HepG2 (cell line): ENCODE results near the gene HNRNPA0. TPM values are rescaled to one million over a fixed set of nuclear protein-coding genes. Genes with fewer than 3 reads are reported as not detected.

Experiments used
- ARID5B ChIP-seq: IDR thresholded peaks from 2 replicates; pipeline ENCODE4 v1.4.0; 2020; ENCODE audit warnings: mild to moderate bottlenecking, missing genetic modification reagents
- NFKBIZ ChIP-seq: IDR thresholded peaks from 2 replicates; pipeline ENCODE4 v1.6.1; 2018; ENCODE audit warnings: missing genetic modification reagents, missing compliant biosample characterization
- SIX1 ChIP-seq: sonication (generic); formaldehyde crosslinking; IDR thresholded peaks from 2 replicates; pipeline ENCODE4 v1.4.0; 2020; ENCODE audit warnings: missing genetic modification reagents, borderline replicate concordance
- SP5 ChIP-seq: IDR thresholded peaks from 2 replicates; pipeline ENCODE4 v1.6.1; 2016; ENCODE audit warnings: low read depth, borderline replicate concordance
- SUZ12 ChIP-seq: fragments of 150-350 bp; IDR thresholded peaks from 2 replicates; pipeline ENCODE4 v1.6.1; 2014; ENCODE audit warnings: low read depth, low read length
- TBL1XR1 ChIP-seq: fragments of 150-350 bp; IDR thresholded peaks from 2 replicates; pipeline ENCODE4 v1.6.1; 2014; ENCODE audit warnings: borderline replicate concordance, low read length; ENCODE audit not compliant: partially characterized antibody
- TFDP2 ChIP-seq: sonication (generic); formaldehyde crosslinking; IDR thresholded peaks from 2 replicates; pipeline ENCODE4 v1.4.0; 2020; ENCODE audit warnings: missing genetic modification reagents
- XBP1 ChIP-seq: sonication (generic); formaldehyde crosslinking; IDR thresholded peaks from 2 replicates; pipeline ENCODE4 v1.5.0; 2020; ENCODE audit warnings: missing genetic modification reagents
- ZHX2 ChIP-seq, 2 experiments: sonication (generic) in 1 of 2; formaldehyde crosslinking in 1 of 2; IDR thresholded peaks; 2 replicates each; pipeline versions ENCODE4 v1.6.1 to v1.9.0; 2014 to 2022; ENCODE audit warnings: antibody characterized with exemption in 1 of 2, borderline replicate concordance in 1 of 2, inconsistent platforms in 1 of 2, low read depth in 1 of 2, missing genetic modification reagents in 1 of 2
- ZNF24 ChIP-seq: fragments of 450-650 bp; IDR thresholded peaks from 2 replicates; pipeline ENCODE4 v1.6.1; 2017; ENCODE audit warnings: antibody characterized with exemption, mild to moderate bottlenecking
- ZNF512 ChIP-seq: sonication (generic); formaldehyde crosslinking; IDR thresholded peaks from 2 replicates; pipeline ENCODE4 v1.4.0; 2020; ENCODE audit warnings: mild to moderate bottlenecking, missing genetic modification reagents
- ZNF557 ChIP-seq: sonication (generic); formaldehyde crosslinking; IDR thresholded peaks from 2 replicates; pipeline ENCODE4 v1.4.0; 2020; ENCODE audit warnings: missing genetic modification reagents
- ZNF562 ChIP-seq: sonication (generic); formaldehyde crosslinking; IDR thresholded peaks from 2 replicates; pipeline ENCODE4 v1.8.0; 2022; ENCODE audit warnings: missing genetic modification reagents, borderline replicate concordance
- ZNF746 ChIP-seq: sonication (generic); formaldehyde crosslinking; IDR thresholded peaks from 2 replicates; pipeline ENCODE4 v1.8.0; 2022; ENCODE audit warnings: mild to moderate bottlenecking, missing genetic modification reagents
- polyA plus RNA-seq, 8 experiments: library from polyadenylated mRNA; depleted of rRNA in 3 of 8; stranded (reverse) in 7 of 8; unstranded in 1 of 8; fragments of >200 nt; fragmentation: Illumina TruSeq in 4 of 8; extraction: Trizol in 4 of 8; gene quantifications; 2 replicates each; pipeline versions ENCODE4 v1.2.1 to v1.2.3, GENCODE V29; 2011 to 2016; ENCODE audit warnings: low read depth in 4 of 8, missing spikeins in 1 of 8, mixed read lengths in 1 of 8; ENCODE audit not compliant: insufficient read depth in 1 of 8
- total RNA-seq, 5 experiments: library from RNA; depleted of rRNA; stranded (reverse); fragments of >200 nt; fragmentation: Illumina TruSeq; extraction: Trizol; gene quantifications; 2 replicates each; pipeline ENCODE4 v1.2.3, GENCODE V29; 2016; ENCODE audit warnings: low read depth in 1 of 5
- TF ChIP-seq, protein P1 (sequence below): sonication (generic); formaldehyde crosslinking; IDR thresholded peaks from 2 replicates; pipeline ENCODE4 v1.4.0; 2020; ENCODE audit warnings: missing genetic modification reagents

The HNRNPA0 gene
- total and polyA plus RNA-seq, 2 of the 13 experiments (the other 11 are each of a cell fraction or from before 2014, with no cell fraction given): 9.0 to 12.9 TPM

DNA sequence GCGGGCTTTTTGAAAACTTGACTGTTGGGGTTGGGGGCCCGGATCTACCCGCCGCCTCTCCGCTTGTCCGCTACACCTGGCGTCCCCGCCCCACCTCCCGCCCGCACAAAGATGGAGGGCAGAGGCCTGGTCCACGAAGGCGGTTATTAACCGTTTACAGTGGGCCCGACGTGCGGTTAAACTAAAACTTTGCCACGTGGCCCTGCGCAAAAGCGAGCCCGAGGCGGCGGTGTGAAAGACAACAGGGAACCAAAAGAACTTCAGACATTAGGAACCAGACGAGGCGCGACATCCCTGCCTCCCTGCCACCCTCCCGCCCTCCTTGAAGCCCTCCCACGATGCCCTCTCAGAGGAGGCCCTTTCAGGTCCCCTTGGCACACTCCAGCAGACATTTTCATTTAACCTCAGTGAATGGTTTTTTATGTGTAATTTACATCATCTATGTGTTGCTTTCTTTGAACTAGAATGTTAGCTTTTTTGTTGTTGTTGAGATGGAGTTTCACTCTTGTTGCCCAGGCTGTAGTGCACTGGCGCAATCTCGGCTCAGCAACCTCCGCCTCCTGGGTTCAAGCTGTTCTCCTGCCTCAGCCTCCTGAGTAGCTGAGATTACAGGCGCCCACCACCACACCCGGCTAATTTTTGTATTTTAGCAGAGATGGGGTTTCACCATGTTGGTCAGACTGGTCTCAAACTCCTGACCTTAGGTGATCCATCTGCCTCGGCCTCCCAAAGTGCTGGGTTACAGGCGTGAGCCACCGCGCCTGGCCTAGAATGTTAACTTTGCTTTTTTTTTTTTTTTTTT, 999 bp upstream of the HNRNPA0 start (continued):
- TF ChIP-seq ZHX2 (IDR thresholded peaks at IDR 0.05; ENCODE audit: low read depth) (no peak; the same call in 1 of the 2 replicates), ZHX2 (CRISPR knock-in tag; IDR thresholded peaks at IDR 0.05; ENCODE audit: borderline replicate concordance) (no peak), SIX1 (CRISPR knock-in tag) (no peak), SUZ12 (no peak), NFKBIZ (CRISPR knock-in tag) (no peak), TFDP2 (CRISPR knock-in tag) (no peak; the same call in 1 of the 2 replicates), SP5 (CRISPR knock-in tag) (no peak), TBL1XR1 (no peak), XBP1 (CRISPR knock-in tag) (no peak), ZNF24 (no peak), ARID5B (no peak), ZNF512 (no peak), ZNF562 (CRISPR knock-in tag) (peak; percentile 11; the same call in 1 of the 2 replicates), ZNF557 (CRISPR knock-in tag) (no peak), ZNF746 (CRISPR knock-in tag) (no peak)
- TF ChIP-seq, protein P1, sequence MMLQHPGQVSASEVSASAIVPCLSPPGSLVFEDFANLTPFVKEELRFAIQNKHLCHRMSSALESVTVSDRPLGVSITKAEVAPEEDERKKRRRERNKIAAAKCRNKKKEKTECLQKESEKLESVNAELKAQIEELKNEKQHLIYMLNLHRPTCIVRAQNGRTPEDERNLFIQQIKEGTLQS (CRISPR knock-in tag): no peak
